Fibroblast of lung (primary cell): ENCODE results near the gene ATP2B3.

Experiments
- EZH2 ChIP-seq: IDR thresholded peaks from 2 replicates; pipeline ENCODE4 v1.5.1; 2012; ENCODE audit warnings: low read length, control low read depth, mild to moderate bottlenecking; ENCODE audit errors: missing control alignments
- TF ChIP-seq, protein P1 (sequence below), 2 donors: IDR thresholded peaks in 1 of 2; conservative IDR thresholded peaks in 1 of 2; 1 replicate in 1 of 2; 2 replicates in 1 of 2; pipeline ENCODE4 v1.5.1; 2011 to 2012; ENCODE audit warnings: low read length in 2 of 2, control low read depth in 1 of 2, inconsistent platforms in 1 of 2, low read depth in 1 of 2, mild to moderate bottlenecking in 1 of 2

GRCh38 chrX:153477901-153478300 lies 39.5 kb upstream of the ATP2B3 start:
- TF ChIP-seq, protein P1, sequence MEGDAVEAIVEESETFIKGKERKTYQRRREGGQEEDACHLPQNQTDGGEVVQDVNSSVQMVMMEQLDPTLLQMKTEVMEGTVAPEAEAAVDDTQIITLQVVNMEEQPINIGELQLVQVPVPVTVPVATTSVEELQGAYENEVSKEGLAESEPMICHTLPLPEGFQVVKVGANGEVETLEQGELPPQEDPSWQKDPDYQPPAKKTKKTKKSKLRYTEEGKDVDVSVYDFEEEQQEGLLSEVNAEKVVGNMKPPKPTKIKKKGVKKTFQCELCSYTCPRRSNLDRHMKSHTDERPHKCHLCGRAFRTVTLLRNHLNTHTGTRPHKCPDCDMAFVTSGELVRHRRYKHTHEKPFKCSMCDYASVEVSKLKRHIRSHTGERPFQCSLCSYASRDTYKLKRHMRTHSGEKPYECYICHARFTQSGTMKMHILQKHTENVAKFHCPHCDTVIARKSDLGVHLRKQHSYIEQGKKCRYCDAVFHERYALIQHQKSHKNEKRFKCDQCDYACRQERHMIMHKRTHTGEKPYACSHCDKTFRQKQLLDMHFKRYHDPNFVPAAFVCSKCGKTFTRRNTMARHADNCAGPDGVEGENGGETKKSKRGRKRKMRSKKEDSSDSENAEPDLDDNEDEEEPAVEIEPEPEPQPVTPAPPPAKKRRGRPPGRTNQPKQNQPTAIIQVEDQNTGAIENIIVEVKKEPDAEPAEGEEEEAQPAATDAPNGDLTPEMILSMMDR (conservative IDR thresholded peaks at IDR 0.05 in 1 of 2, IDR thresholded peaks at IDR 0.05 in 1 of 2; ENCODE audit: low read depth in 1 of 2, low read length in 2 of 2): no peak
- no peak for TF ChIP-seq EZH2
